Limb (tissue), 2 donors: ENCODE data around the gene UGT1A10.
"Not testable (repeated sequence)": the region's sequence is repeated elsewhere in the genome, so short reads cannot be mapped to it uniquely, and the experiment has no call there.

Experiments
- DNase-seq, 2 donors: peaks; one replicate each; pipeline ENCODE4 v3.0.0-alpha.2; 2016; ENCODE audit errors: extremely low spot score in 2 of 2

The UGT1A10 gene

DNA sequence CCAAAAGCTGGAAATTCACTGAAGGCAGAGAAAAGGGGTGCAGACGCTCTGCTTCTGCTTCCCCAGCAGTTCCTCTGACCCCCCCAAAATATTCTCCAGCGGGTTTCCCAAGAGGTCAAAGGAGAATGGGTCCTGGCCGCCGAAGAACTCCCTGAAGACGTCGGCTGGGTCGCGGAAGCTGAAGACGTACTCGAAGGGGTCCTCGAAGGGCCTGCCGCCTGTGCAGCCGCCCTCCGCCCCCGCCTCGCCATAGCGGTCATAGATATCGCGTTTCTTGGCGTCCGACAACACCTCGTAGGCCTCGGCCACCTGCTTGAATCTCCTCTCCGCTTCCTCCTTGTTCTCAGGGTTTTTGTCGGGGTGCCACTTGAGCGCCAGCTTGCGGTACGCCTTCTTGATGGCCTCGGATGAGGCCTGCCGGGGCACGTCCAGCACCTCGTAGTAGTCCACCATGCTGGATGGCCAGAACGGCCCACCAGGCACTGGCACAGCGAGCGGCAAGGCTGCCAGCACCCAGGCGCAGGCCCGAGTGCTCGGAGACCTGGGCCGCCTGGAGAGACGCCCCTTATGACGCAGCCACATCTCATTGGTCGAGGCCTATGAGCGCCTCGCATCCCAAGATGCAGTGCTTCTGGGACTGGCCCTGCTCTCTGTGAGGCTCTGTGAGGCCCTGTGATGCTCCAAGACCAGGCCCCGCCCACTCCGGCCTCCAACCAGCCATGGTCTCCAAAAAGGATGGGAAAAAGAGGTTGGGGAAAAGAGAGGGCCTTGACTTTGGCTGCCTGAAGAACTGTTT, 107.4 kb downstream of the UGT1A10 start:
- DNase-seq: no peak

DNA sequence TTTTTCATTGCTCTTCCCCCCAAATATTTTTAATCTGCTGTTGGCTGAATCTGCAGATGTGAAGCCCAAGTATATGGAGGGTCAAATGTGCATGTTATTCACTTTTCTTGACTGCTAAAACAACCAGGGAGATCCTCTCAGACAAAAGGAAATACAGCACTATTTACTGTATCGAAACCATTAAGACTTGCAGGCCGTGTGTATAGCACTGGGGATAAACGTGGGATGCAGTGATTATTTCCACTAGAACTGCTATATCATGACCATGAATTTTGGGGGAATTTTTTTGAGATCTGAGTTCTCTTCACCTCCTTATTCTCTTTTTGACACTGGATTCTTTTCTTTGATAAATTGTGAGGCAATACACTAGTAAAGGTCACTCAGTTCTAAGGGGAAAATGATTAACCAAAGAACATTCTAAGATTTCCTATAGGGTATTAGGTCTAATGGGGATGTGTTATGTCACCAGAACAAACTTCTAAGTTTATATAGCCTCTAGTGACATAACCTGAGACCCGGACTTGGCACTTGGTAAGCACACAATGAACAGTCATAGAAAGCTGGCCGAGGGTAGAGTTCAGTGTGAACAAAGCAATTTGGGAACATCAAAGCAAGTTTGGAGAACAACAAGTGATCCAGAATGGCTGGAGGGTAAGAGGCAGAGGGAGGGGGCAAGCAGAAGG, 109.0 kb downstream of the UGT1A10 start:
- DNase-seq: no peak

DNA sequence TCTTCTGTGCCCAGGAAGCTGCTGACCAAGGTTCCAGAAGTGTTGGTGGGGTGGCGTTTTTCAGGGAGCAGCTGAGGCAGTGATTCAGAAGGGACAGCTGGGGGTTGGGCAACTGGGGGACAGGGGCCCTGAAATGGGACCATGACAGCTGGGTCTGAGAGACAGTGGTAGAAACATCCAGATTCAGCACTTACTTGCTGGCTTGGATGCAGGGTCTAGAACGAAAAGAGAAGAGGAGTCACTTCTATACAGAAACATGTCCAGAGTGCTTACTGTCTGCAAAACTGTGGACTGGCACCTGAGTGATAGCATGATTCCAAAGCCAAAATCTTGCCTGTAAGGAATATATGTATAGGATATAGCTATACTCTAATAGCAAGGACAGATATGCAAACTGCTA, 109.6 kb downstream of the UGT1A10 start:
- not testable (repeated sequence) for DNase-seq

DNA sequence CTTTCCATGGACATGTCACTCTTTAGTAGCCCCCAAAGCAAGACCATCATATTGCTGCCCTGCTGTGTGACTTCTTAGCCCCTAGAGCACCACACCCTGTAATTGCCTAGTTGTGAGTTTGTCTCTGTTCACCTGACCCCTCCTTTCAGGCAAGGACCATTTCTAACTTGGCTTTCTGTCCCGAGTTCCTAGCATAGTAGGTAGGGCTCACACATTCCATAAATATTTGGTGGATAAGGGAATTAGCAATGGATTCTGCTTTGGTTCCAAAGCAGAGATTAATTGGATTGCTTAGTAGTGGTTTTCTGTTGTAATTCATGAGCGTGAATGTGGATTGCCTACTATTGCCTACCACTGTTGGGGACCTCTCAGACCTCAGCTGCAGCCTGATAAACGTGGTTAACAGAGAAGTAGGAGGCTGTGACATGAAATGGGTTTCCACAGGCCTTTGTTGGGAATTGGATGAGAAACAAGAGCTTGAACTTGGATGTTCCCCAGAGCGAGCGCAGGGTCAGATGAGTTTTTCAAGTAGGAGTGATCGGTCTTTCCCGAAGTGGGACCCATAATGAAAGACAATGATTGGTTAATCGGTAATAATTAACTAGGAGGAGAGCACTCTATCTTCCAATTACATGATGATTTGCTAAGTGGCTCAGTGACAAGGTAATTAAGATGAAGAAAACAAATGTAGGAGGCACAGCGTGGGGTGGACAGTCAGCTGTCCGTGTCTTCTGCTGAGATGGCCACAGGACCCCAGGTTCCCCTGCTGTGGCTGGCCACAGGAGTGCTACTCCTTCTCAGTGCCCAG, 110.4 kb downstream of the UGT1A10 start:
- DNase-seq: no peak

DNA sequence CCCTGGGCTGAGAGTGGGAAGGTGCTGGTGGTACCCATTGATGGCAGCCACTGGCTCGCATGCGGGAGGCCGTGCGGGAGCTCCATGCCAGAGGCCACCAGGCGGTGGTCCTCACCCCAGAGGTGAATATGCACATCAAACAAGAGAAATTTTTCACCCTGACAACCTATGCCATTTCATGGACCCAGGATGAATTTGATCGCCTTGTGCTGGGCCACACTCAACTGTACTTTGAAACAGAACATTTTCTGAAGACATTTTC, 111.0 kb downstream of the UGT1A10 start:
- no peak for DNase-seq

DNA sequence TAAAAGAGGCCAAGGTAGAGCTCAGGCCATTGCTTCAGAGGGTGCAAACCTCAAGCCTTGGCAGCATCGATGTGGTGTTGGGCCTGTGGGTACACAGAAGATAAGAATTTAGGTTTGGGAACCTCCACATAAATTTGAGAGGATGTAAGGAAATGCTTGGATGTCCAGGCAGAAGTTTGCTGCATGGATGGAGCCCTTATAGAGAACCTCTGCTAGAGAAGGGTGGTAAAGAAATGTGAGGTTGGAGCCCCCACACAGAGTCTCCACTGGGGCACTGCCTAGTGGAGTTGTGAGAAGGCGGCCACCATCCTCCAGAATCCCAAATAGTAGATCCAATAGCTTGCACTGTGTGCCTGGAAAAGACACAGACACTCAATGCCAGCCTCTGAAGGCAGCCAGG, 114.4 kb downstream of the UGT1A10 start:
- not testable (repeated sequence) for DNase-seq

DNA sequence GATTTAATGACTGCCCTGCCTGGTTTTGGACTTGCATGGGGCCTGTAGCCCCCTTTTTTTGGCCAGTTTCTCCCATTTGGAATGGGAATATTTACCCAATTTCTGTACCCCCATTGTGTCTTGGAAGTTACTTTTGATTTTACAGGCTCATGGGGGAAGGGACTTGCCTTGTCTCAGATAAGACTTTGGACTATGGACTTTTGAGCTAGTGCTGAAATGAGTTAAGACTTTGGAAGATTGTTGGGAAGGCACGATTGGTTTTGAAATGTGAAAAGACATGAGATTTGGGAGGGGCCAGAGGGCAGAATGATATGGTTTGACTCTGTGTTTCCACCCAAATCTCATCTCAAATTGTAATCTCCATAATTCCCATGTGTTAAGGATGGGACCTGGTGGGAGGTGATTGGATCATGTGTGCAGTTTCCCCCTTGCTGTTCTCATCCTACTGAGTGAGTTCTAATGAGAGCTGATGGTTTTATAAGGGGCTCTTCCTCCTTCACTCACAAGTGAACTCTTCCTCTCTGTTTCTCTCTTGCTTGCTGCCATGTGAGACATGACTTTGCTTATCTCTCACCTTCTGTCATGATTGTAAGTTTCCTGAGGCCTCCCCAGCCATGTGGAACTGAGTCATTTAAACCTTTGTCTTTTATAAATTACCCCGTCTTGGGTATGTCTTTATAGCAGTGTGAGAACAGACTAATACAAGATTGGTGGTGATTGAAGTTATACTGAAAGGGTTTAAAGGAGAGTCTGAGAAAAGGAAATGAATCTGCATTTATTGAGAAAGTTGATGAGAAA, 115.2 kb downstream of the UGT1A10 start:
- DNase-seq: not testable (repeated sequence)

DNA sequence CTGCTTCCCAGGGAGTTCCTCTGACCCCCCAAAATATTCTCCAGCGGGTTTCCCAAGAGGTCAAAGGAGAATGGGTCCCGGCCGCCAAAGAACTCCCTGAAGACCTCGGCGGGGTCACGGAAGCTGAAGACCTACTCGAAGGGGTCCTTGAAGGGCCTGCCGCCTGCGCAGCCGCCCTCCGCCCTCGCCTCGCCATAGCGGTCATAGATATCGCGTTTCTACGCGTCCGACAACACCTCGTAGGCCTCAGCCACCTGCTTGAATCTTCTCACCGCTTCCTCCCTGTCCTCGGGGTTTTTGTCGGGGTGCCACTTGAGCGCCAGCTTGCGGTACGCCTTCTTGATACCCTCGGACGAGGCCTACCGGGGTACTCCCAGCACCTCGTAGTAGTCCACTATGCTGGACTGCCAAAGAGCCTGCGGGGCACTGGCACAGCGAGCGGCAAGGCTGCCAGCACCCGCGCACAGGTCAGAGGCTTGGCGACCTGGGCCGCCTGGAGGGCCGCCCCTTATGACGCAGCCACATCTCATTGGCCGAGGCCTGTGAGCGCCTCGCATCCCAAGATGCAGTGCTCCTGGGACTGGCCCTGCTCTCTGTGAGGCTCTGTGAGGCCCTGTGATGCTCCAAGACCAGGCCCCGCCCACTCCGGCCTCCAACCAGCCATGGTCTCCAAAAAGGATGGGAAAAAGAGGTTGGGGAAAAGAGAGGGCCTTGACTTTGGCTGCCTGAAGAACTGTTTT, 118.8 kb downstream of the UGT1A10 start:
- DNase-seq: no peak

DNA sequence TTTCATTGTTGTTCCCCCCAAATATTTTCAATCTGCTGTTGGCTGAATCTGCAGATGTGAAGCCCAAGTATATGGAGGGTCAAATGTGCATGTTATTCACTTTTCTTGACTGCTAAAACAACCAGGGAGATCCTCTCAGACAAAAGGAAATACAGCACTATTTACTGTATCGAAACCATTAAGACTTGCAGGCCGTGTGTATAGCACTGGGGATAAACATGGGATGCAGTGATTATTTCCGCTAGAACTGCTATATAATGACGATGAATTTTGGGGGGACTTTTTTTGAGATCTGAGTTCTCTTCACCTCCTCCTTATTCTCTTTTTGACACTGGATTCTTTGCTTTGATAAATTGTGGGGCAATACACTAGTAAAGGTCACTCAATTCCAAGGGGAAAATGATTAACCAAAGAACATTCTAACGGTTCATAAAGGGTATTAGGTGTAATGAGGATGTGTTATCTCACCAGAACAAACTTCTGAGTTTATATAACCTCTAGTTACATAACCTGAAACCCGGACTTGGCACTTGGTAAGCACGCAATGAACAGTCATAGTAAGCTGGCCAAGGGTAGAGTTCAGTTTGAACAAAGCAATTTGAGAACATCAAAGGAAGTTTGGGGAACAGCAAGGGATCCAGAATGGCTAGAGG, 120.3 kb downstream of the UGT1A10 start:
- DNase-seq: no peak

DNA sequence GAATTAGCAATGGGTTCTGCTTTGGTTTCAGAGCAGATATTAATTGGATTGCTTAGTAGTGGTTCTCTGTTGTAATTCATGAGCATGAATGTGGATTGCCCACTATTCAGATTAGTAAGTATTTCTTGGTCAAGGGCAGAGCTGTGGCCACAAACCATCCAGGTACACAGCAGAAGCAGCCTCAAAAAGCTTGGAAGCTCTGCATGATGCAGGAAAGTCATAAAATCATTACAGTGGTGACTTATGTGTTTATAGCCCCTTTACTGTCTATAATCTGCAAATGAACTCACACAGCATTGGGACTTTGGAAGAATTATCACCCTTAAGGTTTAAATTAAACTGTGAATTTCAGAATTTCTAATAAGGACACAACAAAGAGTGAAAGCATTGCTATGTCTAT, 121.9 kb downstream of the UGT1A10 start:
- no peak for DNase-seq

DNA sequence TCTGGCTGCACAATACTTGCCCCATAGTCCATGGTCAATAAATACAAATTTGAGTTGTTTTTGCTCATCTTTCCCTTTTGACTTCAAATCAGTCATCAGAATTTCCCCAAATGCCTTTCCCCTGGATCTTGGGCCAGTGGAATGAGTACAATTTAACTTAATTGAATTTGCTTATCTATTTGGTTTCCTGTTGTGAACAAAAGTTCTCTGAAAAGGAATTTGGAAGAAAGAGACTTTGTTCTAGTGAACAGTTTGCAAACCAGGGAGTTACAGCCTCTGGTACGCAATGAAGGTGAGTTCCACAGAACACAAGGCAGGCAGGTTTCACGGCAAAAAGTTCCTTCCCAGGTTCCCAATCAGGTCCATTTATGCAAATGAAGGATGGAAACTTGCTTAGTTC, 122.6 kb downstream of the UGT1A10 start:
- no peak for DNase-seq

DNA sequence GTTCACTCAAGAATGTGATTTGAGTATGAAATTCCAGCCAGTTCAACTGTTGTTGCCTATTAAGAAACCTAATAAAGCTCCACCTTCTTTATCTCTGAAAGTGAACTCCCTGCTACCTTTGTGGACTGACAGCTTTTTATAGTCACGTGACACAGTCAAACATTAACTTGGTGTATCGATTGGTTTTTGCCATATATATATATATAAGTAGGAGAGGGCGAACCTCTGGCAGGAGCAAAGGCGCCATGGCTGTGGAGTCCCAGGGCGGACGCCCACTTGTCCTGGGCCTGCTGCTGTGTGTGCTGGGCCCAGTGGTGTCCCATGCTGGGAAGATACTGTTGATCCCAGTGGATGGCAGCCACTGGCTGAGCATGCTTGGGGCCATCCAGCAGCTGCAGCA, 123.8 kb downstream of the UGT1A10 start, which contains the start of gene UGT1A1:
Gene UGT1A1, plus strand, starts transcription at position 228 of the 400 bp plus-strand sequence. Its CDS starts 18 bp downstream, at position 246.
- no peak for DNase-seq

DNA sequence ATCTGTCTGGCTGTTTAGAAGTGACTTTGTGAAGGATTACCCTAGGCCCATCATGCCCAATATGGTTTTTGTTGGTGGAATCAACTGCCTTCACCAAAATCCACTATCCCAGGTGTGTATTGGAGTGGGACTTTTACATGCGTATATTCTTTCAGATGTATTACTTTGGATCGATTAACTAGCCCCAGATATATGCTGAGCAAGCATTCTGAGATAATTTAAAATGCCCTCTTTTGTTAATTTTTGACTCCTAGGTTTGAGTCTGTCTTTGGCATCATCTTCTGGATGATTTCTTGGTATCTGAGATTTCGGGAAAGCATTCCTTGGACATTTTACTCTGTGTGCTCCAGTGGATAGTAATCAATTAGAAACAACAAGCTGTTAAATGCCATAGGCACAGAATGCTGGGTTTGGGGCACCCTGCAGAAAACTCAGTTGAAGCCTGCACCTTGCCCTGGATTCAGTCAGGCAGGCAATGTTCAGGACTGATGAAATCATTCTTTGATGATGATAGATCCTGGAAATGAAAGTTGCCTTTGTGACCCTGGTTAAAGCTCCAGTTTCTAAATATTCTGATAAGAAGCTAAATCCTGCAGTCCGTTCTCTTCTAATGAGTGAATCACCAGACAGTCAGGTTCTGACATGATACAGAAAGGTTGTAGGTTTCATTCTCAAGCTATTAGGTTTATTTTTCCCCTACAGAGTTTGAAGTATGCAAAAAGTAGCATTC, 125.0 kb downstream of the UGT1A10 start:
- no peak for DNase-seq

DNA sequence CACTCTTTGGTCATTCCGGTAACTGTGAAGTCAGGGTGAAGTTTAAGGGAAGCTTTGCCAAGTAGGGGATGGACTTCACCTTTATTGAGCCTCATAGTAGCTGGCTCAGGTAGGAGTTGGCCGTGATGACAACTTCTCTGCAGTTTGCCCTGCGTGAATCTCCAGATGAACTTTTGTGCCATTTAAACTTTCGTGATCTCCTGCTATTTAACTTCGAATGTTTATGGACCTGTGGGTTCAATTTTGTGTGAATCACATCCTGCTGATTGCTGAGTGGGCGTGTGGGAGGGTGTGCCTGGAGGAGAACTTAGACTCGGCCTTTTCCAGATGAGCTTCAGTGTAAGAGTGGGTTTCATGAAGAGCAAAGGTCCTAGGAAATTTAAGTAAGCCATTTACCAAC, 128.0 kb downstream of the UGT1A10 start:
- no peak for DNase-seq

DNA sequence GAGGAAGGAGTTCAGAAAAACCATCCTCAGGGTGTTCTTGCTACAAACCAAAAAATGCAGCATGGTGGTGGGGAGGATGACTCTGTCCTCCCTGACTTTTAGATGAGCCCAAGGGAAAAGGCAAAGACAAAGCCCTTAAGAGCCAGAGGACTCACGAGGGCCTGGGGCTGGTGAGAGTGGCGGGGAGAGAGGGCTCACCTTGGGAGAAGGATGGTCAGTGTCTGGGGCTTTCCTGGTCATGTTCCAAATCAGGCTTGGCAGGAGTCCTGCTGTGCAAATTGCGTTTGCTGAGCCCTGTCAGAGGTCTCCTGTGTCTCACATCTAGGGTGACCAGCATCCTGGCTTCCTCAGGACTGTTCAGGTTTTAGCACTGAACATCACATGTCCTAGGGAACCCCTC, 128.5 kb downstream of the UGT1A10 start:
- DNase-seq: no peak

DNA sequence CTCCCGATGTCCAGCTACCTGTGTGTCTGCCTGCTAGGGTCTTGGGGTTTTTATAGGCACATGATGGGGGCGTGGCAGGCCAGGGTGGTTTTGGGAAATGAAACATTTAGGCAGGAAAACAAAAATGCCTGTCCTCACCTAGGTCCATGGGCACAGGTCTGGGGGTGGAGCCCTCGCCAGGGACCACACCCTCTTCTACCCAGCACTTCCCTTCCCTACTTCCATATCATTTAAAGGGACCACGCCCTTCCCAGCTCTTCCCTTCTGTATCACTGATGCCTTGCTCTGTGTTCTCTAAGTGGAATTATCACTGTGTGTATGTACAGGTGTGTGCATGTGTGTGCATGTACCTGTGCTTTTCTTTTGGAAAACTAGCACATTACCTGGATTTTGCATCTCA, 130.2 kb downstream of the UGT1A10 start:
- DNase-seq: no peak

DNA sequence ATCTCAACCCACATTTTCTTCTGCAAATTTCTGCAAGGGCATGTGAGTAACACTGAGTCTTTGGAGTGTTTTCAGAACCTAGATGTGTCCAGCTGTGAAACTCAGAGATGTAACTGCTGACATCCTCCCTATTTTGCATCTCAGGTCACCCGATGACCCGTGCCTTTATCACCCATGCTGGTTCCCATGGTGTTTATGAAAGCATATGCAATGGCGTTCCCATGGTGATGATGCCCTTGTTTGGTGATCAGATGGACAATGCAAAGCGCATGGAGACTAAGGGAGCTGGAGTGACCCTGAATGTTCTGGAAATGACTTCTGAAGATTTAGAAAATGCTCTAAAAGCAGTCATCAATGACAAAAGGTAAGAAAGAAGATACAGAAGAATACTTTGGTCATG, 131.8 kb downstream of the UGT1A10 start:
- no peak for DNase-seq

DNA sequence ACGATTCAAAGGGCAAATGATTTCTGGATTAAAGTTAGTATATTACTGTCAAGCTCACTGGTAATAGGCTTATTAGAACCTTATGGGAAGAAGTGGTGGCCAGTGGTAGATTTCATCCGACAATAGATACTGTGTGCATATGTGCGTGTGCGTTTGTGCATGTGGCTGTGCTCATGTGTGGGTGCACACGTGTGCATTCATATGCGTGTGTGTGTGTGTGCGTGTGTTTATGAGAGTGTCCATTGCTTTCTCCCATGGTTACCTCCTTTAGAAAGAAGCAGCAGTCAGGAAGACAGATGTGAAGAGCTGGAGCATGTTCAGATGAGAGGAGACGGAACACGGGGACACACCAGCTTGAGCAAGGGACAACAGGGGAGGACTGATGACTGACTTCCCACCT, 133.0 kb downstream of the UGT1A10 start:
- no peak for DNase-seq

DNA sequence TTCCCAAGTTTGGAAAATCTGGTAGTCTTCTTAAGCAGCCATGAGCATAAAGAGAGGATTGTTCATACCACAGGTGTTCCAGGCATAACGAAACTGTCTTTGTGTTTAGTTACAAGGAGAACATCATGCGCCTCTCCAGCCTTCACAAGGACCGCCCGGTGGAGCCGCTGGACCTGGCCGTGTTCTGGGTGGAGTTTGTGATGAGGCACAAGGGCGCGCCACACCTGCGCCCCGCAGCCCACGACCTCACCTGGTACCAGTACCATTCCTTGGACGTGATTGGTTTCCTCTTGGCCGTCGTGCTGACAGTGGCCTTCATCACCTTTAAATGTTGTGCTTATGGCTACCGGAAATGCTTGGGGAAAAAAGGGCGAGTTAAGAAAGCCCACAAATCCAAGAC, 135.9 kb downstream of the UGT1A10 start:
- no peak for DNase-seq

DNA sequence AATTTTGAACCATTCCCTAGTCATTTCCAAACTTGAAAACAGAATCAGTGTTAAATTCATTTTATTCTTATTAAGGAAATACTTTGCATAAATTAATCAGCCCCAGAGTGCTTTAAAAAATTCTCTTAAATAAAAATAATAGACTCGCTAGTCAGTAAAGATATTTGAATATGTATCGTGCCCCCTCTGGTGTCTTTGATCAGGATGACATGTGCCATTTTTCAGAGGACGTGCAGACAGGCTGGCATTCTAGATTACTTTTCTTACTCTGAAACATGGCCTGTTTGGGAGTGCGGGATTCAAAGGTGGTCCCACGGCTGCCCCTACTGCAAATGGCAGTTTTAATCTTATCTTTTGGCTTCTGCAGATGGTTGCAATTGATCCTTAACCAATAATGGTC, 136.3 kb downstream of the UGT1A10 start:
- DNase-seq: no peak
